Activated CD4-positive, alpha-beta T cell treated with anti-CD3 and anti-CD28 coated beads, Interleukin-2, amount 50 U/mL, for 48 hours (primary cell): ENCODE results near the gene SCT.
"Not testable (repeated sequence)": the region's sequence is repeated elsewhere in the genome, so short reads cannot be mapped to it uniquely, and the experiment has no call there.

Experiments used
- DNase-seq, 2 experiments: peaks; one replicate each; pipeline ENCODE4 v3.0.0-alpha.2; 2020

SCT gene, protein sequence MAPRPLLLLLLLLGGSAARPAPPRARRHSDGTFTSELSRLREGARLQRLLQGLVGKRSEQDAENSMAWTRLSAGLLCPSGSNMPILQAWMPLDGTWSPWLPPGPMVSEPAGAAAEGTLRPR

DNA sequence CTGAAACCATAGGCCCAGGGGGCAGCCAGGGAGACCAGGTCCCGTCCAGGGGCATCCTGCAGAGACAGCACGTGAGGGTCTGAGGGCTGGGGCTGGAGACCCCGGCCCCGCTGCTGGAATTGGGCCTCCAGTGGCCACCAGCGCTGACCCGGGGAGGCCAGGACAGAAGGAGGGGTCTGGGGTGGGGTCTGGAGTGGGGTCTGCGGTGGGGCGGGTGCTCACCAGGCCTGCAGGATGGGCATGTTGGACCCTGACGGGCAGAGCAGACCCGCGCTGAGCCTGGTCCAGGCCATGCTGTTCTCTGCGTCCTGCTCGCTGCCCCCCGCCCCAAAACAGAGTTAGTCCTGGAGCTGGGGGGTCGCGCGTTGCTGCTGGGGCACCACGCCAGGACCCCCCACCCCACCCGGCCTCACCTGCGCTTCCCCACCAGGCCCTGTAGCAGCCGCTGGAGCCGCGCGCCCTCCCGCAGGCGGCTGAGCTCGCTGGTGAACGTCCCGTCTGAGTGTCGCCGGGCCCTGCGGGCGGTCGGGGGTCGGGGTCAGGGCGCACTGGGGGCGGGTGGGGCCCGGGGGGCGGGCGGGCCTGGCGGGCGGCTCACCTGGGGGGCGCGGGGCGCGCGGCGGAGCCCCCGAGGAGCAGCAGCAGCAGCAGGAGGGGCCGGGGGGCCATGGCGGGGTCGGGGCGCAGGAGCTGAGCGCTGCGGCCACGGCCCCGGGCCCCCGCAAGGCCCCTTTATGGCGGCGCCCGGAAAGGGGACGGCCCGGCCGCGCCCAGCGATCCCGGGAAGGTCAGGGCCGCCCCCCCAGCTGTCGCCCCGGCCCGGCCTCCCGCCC lies at the start of gene SCT:
TSS of gene SCT (minus strand) at position 707 of the 833 bp plus-strand sequence. CDS start at position 669, 38 bp downstream.
- no peak for DNase-seq

DNA sequence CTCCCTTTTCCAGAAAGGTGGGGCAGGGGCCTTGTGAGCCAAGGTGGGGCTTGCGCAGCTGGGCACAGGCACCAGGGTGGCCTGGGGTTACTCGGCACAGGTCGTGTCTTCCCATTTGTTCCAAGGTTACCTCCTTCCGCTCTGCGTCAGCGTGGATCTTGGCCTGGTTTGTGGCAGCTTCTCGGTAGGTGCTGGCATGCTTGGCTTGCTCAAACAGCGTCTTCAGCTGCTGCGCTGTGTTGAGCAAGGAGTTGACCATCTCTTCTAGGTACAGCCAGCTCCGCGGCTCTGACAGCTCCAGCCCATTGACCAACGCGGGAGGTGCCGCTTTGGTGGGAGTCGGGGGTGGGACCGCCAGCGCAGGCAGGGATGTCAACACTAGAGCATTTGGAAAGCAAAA lies 47.4 kb upstream of the SCT start:
- DNase-seq: no peak

DNA sequence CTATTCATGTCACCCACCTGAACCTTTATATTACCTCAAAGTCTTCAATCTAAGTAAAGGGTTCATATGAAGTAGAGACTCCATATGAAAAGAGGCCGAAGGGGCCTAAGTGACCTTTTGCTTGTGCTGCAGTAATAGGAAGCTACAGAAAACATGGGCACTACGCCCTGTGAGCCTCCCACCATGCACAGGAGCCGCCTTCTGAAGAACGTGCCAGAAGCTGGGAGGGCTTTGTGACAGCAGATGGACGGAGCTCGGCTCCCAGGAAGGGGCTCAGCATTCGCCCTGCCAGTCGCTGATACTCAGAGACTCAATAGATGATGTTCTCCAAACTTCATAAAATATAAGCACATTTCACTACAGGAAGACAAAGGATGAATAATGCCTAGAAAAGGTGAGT lies 46.9 kb upstream of the SCT start:
- no peak for DNase-seq

DNA sequence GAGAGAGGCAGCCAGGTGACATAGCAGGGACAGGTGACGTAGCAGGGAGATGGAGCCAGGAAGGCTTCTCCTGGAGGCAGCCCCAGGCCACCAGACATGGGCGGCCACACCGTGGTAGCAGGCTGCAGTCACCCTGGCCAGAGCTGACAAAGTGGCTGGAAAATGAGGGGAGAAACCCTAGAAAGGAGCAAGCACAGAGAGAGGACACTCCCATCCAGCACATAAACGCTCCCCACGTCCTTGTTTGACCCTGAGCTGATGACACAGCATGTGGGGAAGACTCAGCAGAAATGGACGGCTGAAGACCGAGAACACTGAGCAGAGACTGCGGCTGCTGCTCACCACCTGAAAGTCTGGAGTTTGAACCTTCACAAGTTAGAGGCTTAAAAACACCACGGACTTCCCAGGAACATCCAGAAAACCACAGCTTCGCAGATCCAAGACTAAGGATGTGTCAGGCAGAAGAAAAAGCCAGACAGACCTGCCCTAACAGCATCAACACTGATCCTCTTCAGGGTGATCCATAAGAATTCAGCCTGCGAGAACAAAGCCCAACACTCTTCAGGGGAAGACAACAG lies 38.8 kb upstream of the SCT start:
- no peak for DNase-seq

DNA sequence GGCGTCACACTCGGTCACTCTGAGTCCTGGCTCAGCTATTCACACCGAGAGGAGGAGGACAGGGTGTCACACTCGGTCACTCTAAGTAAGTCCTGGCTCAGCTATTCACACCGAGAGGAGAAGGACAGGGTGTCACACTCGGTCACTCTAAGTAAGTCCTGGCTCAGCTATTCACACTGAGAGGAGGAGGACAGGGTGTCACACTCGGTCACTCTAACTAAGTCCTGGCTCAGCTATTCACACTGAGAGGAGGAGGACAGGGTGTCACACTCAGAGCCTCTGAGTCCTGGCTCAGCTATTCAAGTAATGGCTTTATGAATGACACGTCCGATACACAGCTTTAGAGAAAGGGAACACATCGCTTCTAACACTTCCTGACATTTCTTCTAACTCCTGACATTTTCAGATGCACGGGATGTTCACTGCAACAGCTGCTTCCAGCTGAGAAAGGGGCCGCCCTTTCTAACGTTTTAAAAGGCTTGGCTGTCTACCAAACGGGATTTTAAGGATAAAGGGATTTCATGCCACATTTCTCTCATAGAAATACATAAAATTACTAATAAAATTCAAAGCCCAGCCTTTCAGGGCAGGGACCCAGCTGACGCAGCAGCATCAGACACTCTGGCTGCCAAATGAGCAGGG lies 38.2 kb upstream of the SCT start:
- DNase-seq: no peak

DNA sequence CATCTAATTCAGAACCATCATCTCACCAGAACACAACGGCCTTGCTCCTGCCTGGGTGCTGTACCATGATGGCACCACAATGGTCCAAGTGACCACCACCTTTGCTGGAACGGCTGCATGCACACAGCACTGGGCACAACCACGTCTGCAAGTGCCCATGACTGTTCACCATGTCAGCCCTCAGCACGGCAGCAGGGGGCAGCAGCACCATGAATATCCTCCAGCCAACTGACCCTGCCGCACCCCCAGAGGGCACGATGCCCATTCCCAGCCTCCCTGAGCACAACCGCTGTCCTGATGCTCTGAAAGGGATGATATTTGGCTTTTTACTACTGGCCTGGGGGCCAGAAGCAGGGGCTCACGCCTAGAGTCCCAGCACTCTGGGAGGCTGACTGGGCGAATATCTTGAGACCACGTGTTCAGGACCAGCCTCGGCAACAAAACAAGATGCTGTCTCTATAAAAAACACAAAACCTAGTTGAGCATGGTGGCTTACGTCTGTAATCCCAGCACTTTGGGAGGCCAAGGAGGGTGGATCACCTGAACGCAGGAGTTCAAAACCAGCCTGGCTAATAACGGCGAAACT lies 35.8 kb upstream of the SCT start:
- peak; percentile 46 to 56 for DNase-seq

DNA sequence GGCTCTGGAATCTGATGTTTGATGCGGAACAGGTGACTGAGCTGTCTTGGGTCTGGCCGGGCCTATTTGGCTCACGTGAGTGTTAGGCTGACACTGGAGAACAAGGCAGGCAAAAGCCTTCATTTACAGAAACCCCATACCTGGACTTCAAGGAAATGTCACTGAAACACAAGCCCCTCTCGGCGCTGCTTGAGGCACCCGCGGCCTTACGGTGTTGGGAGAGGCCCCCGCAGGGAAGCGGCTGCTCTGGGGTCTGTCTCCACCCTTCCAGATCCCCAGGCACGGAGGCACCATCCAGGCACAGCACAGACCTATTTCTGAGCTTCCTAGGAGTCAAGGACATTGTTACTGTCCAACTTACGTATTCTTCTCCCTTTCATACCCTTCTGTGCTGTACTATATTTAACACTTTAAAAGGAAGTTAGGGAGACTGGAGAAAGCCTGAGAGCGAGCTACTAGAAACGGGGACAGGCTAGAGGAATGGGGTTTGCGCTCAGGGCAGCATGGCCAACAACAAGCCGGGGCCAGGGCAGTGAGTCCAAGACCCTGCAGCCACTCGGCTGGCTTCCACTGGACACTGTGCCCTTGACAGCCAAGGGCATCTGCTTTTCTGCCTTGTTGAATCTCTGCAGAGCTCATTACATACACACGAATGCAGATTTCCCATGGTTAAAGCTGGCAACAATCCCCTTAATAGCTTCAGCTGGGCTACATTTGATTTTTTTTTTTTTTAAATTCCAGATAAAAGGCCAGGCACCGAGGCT lies 33.9 kb upstream of the SCT start:
- DNase-seq: no peak

DNA sequence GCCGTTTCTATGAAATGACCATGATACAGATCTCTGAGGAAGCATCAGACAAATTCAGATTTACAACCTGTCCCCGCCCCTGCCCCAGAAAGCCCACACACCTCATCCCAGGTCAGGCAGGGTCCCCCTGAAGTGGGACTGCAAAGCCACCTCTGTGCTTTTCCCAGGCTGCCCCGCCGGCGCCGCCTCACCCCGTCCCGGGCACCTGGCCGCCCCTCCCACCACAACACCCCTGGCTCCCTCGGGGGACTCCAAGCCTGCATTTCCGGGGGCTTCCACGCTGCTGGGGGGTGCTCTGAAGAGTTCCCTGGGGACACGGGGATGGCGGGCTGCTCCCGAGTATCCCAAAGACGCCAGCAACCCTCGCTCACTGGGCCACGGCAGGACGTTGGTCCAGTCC lies 33.3 kb upstream of the SCT start:
- no peak for DNase-seq

DNA sequence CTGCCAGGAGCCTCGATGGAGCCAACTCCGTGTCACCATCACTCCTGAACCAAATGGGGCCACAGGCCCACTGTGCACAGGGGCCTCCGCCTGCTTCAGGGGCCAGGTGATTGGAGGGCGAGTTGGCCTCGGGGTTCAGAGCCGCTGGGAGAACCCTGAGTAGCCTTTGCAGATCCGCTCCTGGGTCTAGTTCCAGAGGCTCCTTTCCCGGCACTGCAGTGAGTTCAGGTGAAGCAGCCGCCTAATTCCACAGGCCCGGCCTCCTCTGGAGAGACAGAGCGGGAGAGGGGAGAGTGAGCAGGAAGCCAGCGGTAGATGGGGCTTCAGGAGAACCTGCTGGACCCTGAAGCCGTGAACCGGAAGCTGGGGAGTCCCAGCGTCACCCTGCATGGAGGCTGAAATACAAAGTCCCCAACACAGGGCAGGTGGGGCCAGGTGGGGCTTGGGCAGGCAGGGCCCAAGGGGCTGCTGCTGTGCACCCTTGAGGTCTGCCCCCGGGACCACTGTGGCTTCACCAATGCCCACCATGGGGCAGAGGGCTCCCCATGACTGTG lies 32.6 kb upstream of the SCT start:
- no peak for DNase-seq

DNA sequence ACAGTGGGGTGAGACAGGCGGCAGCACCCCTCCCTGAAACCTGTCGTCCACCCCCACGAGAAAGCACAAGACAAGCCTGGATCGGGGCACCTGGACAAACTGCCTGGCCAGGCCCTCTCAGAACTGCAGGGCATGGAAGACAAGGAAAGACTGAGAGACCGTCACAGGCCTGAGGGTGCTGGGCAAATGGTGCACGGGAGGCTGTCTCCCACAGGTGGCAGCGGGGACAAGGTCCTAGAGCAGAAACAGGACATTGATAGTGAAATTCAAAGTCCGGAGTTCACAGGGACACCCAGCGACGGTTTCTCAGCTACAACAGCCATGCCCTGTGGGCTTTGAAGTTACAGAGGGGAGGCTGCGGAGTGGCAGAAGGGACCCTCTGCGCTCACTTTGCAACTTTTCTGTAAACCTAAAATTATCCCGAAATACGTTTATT lies 30.7 kb upstream of the SCT start:
- DNase-seq: no peak

DNA sequence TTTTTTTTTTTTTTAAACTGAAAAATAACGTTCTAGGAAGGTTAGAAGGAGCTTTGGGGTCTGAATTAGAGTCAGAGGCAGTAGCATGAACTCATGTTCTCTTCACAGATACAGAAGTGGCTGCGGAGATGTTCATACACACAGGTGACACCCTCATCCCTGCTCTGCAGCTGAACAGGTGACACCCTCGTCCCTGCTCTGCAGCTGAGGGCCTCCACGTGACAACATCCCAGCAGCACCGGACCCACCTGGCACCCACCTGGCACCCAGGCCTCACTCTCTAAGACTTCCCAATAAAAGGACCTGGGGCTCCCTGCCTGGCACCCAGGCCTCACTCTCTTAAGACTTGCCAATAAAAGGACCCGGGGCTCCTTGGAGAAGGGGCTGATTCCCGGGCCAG lies 29.9 kb upstream of the SCT start:
- no peak for DNase-seq

DNA sequence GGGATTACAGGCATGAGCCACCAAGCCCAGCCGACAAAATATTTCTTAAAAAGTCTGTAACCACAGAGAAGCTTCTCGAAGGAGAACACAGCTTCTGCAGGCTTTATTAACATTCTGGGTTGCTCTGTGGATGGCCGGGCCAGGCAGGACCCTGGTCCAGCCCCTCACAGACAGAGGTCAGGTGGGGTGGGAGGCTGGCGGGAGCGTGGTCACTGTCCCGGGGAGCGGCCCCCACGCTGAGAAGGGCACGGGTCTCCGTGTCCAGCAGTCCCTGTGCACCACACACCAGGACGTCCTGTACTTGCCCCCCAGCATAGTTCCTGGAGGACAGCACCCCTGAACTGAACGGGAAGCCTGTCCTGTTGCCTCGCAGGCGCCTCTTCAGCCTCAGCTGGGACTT lies 29.4 kb upstream of the SCT start:
- no peak for DNase-seq

DNA sequence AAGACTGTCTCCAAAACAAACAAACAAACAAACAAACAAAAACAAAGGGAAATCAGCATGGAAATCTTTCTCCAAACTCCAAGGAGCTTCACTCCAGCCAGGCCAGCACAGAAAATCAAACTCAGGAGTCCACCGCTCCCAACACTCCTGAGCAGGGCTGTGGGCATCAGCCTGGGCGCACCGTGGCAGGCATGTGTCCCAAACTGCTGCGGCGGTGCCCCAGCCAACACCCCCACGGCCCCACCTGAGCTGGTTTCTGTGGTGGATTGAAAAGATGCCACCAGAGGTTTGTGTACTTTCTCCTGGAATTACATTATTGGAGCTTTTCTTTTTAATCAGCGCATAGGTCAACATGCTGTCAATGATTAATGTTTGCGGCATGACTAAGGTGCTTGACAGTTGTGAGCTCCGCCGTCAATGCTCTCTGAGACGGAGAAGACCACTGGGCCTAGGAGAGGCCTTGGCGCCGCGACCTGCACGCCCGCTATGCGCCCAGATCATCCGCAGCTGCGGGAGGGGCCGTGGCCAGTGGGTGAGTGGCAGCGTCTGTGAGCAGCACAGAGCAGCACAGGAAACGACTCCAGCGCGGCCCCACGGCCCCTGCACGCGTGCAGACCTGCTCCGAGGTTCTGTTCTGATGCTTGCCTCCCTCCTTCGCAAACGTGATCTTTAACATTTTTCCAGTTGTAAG lies 28.2 kb upstream of the SCT start:
- no peak for DNase-seq

DNA sequence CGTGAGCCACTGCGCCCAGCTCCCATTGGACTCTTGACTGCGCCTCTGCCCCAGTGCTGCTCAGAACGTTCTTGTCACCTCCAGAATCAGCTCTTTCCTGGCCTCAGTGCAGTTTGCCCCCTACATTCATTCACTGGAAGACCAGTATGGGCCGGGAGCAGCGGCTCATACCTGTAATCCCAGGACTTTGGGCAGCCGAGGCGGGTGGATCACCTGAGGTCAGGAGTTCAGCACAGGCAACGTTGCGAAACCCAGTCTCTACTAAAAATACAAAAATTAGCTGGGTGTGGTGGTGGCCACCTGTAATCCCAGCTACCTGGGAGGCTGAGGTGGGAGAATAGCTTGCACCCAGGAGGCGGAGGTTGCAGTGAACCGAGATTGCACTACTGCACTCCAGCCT lies 27.5 kb upstream of the SCT start:
- DNase-seq: not testable (repeated sequence)

DNA sequence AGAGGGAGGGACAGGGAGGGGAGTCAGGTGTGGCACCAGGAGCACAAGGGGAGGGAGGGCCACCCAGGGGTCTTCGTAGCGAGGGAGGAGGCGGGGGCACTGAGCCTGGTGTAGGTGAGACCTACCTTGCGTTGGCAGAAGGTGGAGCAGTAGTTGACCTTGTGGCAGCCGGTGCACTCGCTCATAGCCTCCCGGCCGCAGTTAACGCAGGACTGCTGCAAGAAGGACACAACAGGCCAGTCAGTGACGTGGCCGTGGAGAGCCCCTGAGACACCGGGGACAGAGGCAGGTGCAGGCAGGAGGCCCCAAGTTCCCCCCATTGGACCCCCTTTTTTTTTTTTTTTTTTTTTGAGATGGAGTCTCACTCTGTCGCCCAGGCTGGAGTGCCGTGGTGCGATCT lies 26.9 kb upstream of the SCT start:
- DNase-seq: no peak

DNA sequence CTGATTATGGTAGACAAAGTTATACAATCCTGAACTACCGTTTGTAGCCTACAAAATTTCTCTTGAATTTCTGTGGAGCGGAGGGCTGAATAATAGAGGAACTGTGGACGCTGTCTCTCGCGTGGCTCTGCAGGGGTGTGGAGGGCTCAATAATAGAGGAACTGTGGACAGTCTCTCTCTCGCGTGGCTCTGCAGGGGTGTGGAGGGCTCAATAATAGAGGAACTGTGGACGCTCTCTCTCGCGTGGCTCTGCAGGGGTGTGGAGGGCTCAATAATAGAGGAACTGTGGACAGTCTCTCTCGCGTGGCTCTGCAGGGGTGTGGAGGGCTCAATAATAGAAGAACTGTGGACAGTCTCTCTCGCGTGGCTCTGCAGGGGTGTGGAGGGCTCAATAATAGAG lies 26.2 kb upstream of the SCT start:
- not testable (repeated sequence) for DNase-seq

DNA sequence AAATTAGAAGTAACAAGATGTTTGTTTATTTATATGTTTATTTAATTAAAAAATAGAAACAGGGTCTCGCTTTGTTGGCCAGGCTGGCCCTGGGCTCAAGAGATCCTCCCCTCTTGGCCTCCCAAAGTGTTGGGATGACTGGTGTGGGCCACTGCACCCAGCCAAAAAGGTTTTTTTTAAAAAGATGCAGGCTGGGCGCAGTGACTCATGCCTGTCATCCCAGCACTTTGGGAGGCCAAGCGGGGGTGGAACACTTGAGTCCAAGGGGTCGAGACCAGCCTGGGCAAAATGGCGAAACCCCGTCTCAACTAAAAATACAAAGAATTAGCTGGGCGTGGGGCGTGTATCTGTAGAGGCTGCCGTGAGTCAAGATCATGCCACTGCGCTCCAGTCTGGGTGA lies 23.5 kb upstream of the SCT start:
- no peak for DNase-seq

DNA sequence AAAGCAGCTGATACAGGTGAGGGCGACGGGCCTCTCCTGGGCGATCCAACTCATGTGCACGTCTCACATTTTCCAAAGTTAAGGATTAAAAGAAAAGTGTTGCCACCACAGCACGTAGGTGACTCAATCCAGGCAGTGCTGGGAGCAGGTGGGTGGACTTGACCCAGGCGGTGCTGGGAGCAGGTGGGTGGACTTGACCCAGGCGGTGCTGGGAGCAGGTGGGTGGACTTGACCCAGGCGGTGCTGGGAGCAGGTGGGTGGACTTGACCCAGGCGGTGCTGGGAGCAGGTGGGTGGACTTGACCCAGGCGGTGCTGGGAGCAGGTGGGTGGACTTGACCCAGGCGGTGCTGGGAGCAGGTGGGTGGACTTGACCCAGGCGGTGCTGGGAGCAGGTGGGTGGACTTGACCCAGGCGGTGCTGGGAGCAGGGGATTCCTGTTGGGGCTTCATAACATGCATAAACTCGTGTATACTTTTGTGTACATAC lies 20.7 kb upstream of the SCT start:
- DNase-seq: not testable (repeated sequence)

DNA sequence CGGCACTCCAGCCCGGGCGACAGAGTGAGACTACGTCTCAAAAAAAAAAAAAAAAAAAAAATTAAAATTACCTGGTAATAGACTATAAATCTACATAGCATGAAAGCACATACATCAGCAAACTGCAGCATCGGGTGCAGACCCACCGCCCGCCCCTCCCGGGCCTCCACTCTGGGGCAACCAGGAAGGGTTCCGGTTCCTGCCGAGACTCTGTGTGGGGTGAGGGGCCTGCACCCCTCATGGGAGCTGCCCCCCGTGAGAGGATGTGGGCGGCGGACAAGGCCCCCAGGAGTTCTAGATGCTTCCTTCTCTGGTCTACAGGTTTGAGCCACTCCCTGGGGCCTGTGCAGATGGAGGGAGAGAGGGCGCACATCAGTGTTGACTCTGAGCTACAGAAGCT lies 19.2 kb upstream of the SCT start:
- DNase-seq: no peak

DNA sequence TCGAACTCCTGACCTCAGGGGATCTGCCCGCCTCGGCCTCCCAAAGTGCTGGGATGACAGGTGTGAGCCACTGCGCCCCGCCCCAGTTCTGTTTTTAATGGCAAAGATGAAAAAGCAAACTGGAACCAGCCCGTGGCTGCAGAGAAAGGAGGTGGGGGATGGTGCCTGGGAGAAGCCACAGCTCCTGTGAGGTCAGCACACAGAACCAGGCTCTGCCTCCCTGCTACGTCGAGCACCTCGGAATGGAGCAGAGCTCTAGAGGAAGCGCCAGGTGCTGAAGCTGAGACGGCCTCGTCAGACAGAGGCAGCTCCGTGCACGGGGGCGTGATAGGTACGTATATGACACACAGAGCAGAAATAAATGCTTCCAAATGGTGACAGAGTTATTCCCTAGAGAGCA lies 18.6 kb upstream of the SCT start:
- DNase-seq: no peak
